B cell (primary cell): ENCODE measurements around the gene MRNIP. TPM values are rescaled to one million over a fixed set of nuclear protein-coding genes. Genes with fewer than 3 reads are reported as not detected.

Experiments
- ATAC-seq: fragments of 200-7000 bp; cut with Tn5 transposase; one replicate; pipeline ENCODE4 v1.10.0; 2021; ENCODE audit warnings: low read depth, mild to moderate bottlenecking, moderate number of reproducible peaks, moderate library complexity
- CTCF ChIA-PET: fragments of 350-600 bp; sonication (Branson Sonifier 250); formaldehyde crosslinking; loops from one replicate; lab custom pipeline; 2021; ENCODE audit warnings: antibody characterized with exemption, inconsistent platforms; lab: Charles Lee
- POLR2A ChIA-PET: fragments of 350-600 bp; sonication (Branson Sonifier 250); formaldehyde crosslinking; loops from one replicate; lab custom pipeline; 2021; ENCODE audit warnings: antibody characterized with exemption; lab: Charles Lee
- DNase-seq: peaks from one replicate; pipeline ENCODE4 v3.0.0; 2013
- H2AFZ ChIP-seq: 2 replicates; pipeline ENCODE4 v1.6.1; 2012; ENCODE audit warnings: mild to moderate bottlenecking, low read depth, low read length; ENCODE audit not compliant: insufficient read depth, poor library complexity, severe bottlenecking
- H3K27ac ChIP-seq, 2 donors: 1 replicate in 1 of 2; 2 replicates in 1 of 2; pipeline ENCODE4 v1.5.1; 2012 to 2013; ENCODE audit warnings: low read length in 2 of 2, mild to moderate bottlenecking in 2 of 2, moderate library complexity in 1 of 2
- H3K27me3 ChIP-seq, 4 experiments: fragments of 200-600 bp in 1 of 4; sonication (generic) in 1 of 4; replicated peaks in 1 of 4; 1 replicate in 2 of 4; 2 replicates in 2 of 4; pipeline versions ENCODE4 v1.6.1 to v1.7.0; 2013 to 2016; ENCODE audit warnings: low read length in 3 of 4, mild to moderate bottlenecking in 2 of 4, mixed read lengths in 1 of 4, moderate library complexity in 1 of 4; ENCODE audit not compliant: insufficient read depth in 4 of 4, control insufficient read depth in 3 of 4; ENCODE audit errors: control extremely low read depth in 1 of 4
- H3K36me3 ChIP-seq, 2 experiments: replicated peaks in 1 of 2; 1 replicate in 1 of 2; 2 replicates in 1 of 2; pipeline versions ENCODE4 v1.6.1 to v1.7.1; 2013; ENCODE audit warnings: low read length in 1 of 2; ENCODE audit not compliant: insufficient read depth in 2 of 2, control insufficient read depth in 1 of 2; ENCODE audit errors: control extremely low read depth in 1 of 2, extremely low read depth in 1 of 2
- H3K4me1 ChIP-seq, 2 donors: fragments of 200-600 bp in 1 of 2; sonication (generic) in 1 of 2; 1 replicate in 1 of 2; 2 replicates in 1 of 2; pipeline versions ENCODE4 v1.5.1 to v1.6.1; 2013 to 2017; ENCODE audit warnings: low read length in 2 of 2; ENCODE audit not compliant: control insufficient read depth in 2 of 2, insufficient read depth in 2 of 2
- H3K4me2 ChIP-seq: replicated peaks from 2 replicates; pipeline ENCODE3; 2012; ENCODE audit warnings: mild to moderate bottlenecking, low read depth, low read length; ENCODE audit not compliant: poor library complexity, severe bottlenecking
- H3K4me3 ChIP-seq, 5 experiments: fragments of 200-600 bp in 1 of 5; sonication (generic) in 1 of 5; 1 replicate in 3 of 5; 2 replicates in 2 of 5; pipeline versions ENCODE4 v1.5.1 to v1.7.0; 2011 to 2016; ENCODE audit warnings: low read length in 4 of 5, mild to moderate bottlenecking in 4 of 5, low read depth in 2 of 5, control low read depth in 1 of 5, moderate library complexity in 1 of 5; ENCODE audit not compliant: insufficient read depth in 1 of 5; ENCODE audit errors: control extremely low read depth in 1 of 5, extremely low read depth in 1 of 5
- H3K79me2 ChIP-seq: fragments of 200-600 bp; sonication (generic); one replicate; pipeline ENCODE4 v1.6.0; 2016; ENCODE audit warnings: low read length; ENCODE audit not compliant: control insufficient read depth, insufficient read depth
- H3K9ac ChIP-seq: fragments of 200-600 bp; sonication (generic); 2 replicates; pipeline ENCODE4 v1.6.1; 2017; ENCODE audit warnings: mild to moderate bottlenecking, low read length, moderate library complexity
- H3K9me3 ChIP-seq, 3 donors: one replicate each; pipeline versions ENCODE4 v1.6.1 to v1.7.1; 2013; ENCODE audit warnings: low read length in 2 of 3; ENCODE audit not compliant: control insufficient read depth in 2 of 3, insufficient read depth in 1 of 3; ENCODE audit errors: control extremely low read depth in 1 of 3
- H4K20me1 ChIP-seq: 2 replicates; pipeline ENCODE4 v1.6.0; 2012; ENCODE audit warnings: mild to moderate bottlenecking, low read length; ENCODE audit not compliant: insufficient read depth, control insufficient read depth, poor library complexity, severe bottlenecking
- H3K27ac Mint-ChIP-seq: one replicate; pipeline ENCODE4 v1.8.0; 2021; ENCODE audit warnings: mixed read lengths
- H3K27me3 Mint-ChIP-seq: one replicate; pipeline ENCODE4 v1.8.0; 2021; ENCODE audit warnings: mixed read lengths
- H3K4me1 Mint-ChIP-seq: one replicate; pipeline ENCODE4 v1.8.0; 2021; ENCODE audit warnings: mixed read lengths
- H3K4me3 Mint-ChIP-seq: one replicate; pipeline ENCODE4 v1.8.0; 2021; ENCODE audit warnings: mixed read lengths
- H3K9me3 Mint-ChIP-seq: one replicate; pipeline ENCODE4 v1.8.0; 2022; ENCODE audit warnings: mixed read lengths; ENCODE audit not compliant: insufficient read depth
- CTCF ChIP-seq: fragments of 200-600 bp; IDR thresholded peaks from one replicate; pipeline ENCODE4 v1.8.0; 2022; ENCODE audit warnings: antibody characterized with exemption, mild to moderate bottlenecking
- EZH2 ChIP-seq: IDR thresholded peaks from 2 replicates; pipeline ENCODE4 v1.6.1; 2012; ENCODE audit warnings: borderline replicate concordance, low read depth, mild to moderate bottlenecking, moderate library complexity, low read length; ENCODE audit not compliant: insufficient read depth, poor library complexity, severe bottlenecking
- WGBS: methylation state at CpG from one replicate; pipeline ENCODE4 v1.1.5; 2013; ENCODE audit warnings: missing lambda C conversion rate; ENCODE audit not compliant: insufficient coverage; 5-methylcytosine and 5-hydroxymethylcytosine counted together
- intact Hi-C: fragments of 100-400 bp; cut with micrococcal nuclease; formaldehyde crosslinking; loops from one replicate; pipeline ENCODE4 v1.10.0; 2022
- polyA plus RNA-seq: library from polyadenylated mRNA; depleted of rRNA; stranded (reverse); fragments of >200 nt; gene quantifications from 2 replicates; pipeline ENCODE4 v1.2.3, GENCODE V29; 2012
- total RNA-seq, 2 donors: library from RNA; stranded (reverse); fragments of 120-200 nt in 1 of 2; gene quantifications; 1 replicate in 1 of 2; 2 replicates in 1 of 2; pipeline versions ENCODE4 v1.2.3 to v1.2.4, GENCODE V29; 2013 to 2022

MRNIP gene
- total and polyA plus RNA-seq, 2 donors (not counting 1 experiment from before 2014, with no cell fraction given) = 152 to 178 TPM

- no peak for TF ChIP-seq EZH2
- TF ChIP-seq CTCF = no peak
- CTCF ChIA-PET = interaction anchor here (0.7 to 2.4 kb wide), 2 partner anchors 37 to 529 kb away, joined by 3 to 7 read pairs; no protein-coding TSS in a partner anchor
- Histone ChIP-seq H3K36me3 (peaks cover 0 to 31% of the 10 kb centered on the region in 2 experiments), H3K9me3 (no peaks in the 10 kb centered on the region), H4K20me1 (peaks cover 51% of the 10 kb centered on the region), H2AFZ (no peak overlapping the region), H3K9ac (no peak overlapping the region), H3K4me1 (peaks cover 35 to 44% of the 10 kb centered on the region in 2 donors), H3K4me2 (no peak overlapping the region), H3K4me3 (no peak overlapping the region), H3K79me2 (peaks cover 25% of the 10 kb centered on the region), H3K27me3 (no peaks in the 10 kb centered on the region), H3K27ac (no peak overlapping the region)
- peak; percentile 13 for DNase-seq
- Mint-ChIP-seq H3K4me1 (peaks cover 34% of the 10 kb centered on the region), H3K9me3 (no peaks in the 10 kb centered on the region), H3K27ac (no peak overlapping the region), H3K27me3 (no peaks in the 10 kb centered on the region), H3K4me3 (no peak overlapping the region)
- no peak for ATAC-seq
- POLR2A ChIA-PET = no interaction called here
- 99% methylated on average over 5 of the region's 5 CpGs for WGBS
- intact Hi-C loops = no loop called here
Measured at GRCh38 chr5:179799644-179799973, 59.0 kb downstream of the MRNIP start.

GRCh38 chr5:179798771-179799643, 59.6 kb downstream of the MRNIP start:
- CTCF ChIA-PET = interaction anchor here (2.4 kb wide), 1 partner anchor 38 kb away, joined by 7 read pairs; no protein-coding TSS in a partner anchor
- peaks cover 0 to 31% of the 10 kb centered on the region in 2 experiments for H3K36me3 ChIP-seq
- no peaks in the 10 kb centered on the region for H3K27me3 ChIP-seq
- Mint-ChIP-seq H3K4me3 (no peak overlapping the region), H3K4me1 (peaks cover 33% of the 10 kb centered on the region), H3K27me3 (no peaks in the 10 kb centered on the region), H3K27ac (no peak overlapping the region), H3K9me3 (no peaks in the 10 kb centered on the region)
- no peak overlapping the region for H3K27ac ChIP-seq
- POLR2A ChIA-PET = no interaction called here
- DNase-seq (no peak), ATAC-seq (no peak)
- TF ChIP-seq CTCF (no peak), EZH2 (no peak)
- H3K4me2 ChIP-seq = no peak overlapping the region
- WGBS = 98% methylated on average over 34 of the region's 36 CpGs
- peaks cover 35 to 44% of the 10 kb centered on the region in 2 donors for H3K4me1 ChIP-seq
- H2AFZ ChIP-seq = no peak overlapping the region
- H3K4me3 ChIP-seq = no peak overlapping the region
- no peak overlapping the region for H3K9ac ChIP-seq
- H4K20me1 ChIP-seq = peaks cover 45% of the 10 kb centered on the region
- intact Hi-C loops = no loop called here
- peaks cover 19% of the 10 kb centered on the region for H3K79me2 ChIP-seq
- H3K9me3 ChIP-seq = no peaks in the 10 kb centered on the region
